Neuronal stem cell (in vitro differentiated cells): ENCODE data around the gene SLC25A44.

ENCODE experiments used
- DNase-seq: peaks from one replicate; pipeline ENCODE4 v3.0.0-alpha.2; 2013; ENCODE audit warnings: low spot score
- H2AFZ ChIP-seq: one replicate; pipeline ENCODE4 v1.6.1; 2013; ENCODE audit warnings: mild to moderate bottlenecking, low read length, inconsistent platforms
- H2AK5ac ChIP-seq: 2 replicates; pipeline ENCODE4 v1.6.1; 2013; ENCODE audit warnings: low read depth, mild to moderate bottlenecking, inconsistent platforms, low read length, moderate library complexity, mixed read lengths
- H2BK120ac ChIP-seq: 2 replicates; pipeline ENCODE4 v1.6.1; 2013; ENCODE audit warnings: low read depth, mild to moderate bottlenecking, inconsistent platforms, low read length, moderate library complexity, mixed read lengths
- H2BK12ac ChIP-seq: one replicate; pipeline ENCODE4 v1.6.1; 2013; ENCODE audit warnings: low read length, inconsistent platforms
- H2BK15ac ChIP-seq: 2 replicates; pipeline ENCODE4 v1.6.1; 2013; ENCODE audit warnings: mild to moderate bottlenecking, low read length, inconsistent platforms, mixed read lengths
- H2BK5ac ChIP-seq: one replicate; pipeline ENCODE4 v1.6.1; 2013; ENCODE audit warnings: inconsistent platforms, mild to moderate bottlenecking, low read length, moderate library complexity
- H3K14ac ChIP-seq: one replicate; pipeline ENCODE4 v1.6.1; 2013; ENCODE audit warnings: low read length, inconsistent platforms
- H3K18ac ChIP-seq: 2 replicates; pipeline ENCODE4 v1.6.1; 2013; ENCODE audit warnings: low read length, inconsistent platforms
- H3K23ac ChIP-seq: 2 replicates; pipeline ENCODE4 v1.6.1; 2013; ENCODE audit warnings: low read depth, mild to moderate bottlenecking, mixed read lengths, low read length, inconsistent platforms; ENCODE audit not compliant: poor library complexity
- H3K27ac ChIP-seq: replicated peaks from 3 replicates; pipeline ENCODE4 v1.5.1; 2013; ENCODE audit warnings: low read length, inconsistent platforms
- H3K27me3 ChIP-seq, 3 experiments: 2 replicates each; pipeline ENCODE4 v1.6.1; 2013; ENCODE audit warnings: low read length in 3 of 3, mild to moderate bottlenecking in 2 of 3, inconsistent platforms in 1 of 3, low read depth in 1 of 3, mixed read lengths in 1 of 3, moderate library complexity in 1 of 3; ENCODE audit not compliant: control insufficient read depth in 3 of 3, insufficient read depth in 3 of 3
- H3K36me3 ChIP-seq, 2 donors: replicated peaks in 1 of 2; 2 replicates each; pipeline ENCODE4 v1.6.1; 2013; ENCODE audit warnings: low read length in 2 of 2; ENCODE audit not compliant: control insufficient read depth in 2 of 2, insufficient read depth in 2 of 2
- H3K4ac ChIP-seq: 2 replicates; pipeline ENCODE4 v1.6.1; 2013; ENCODE audit warnings: inconsistent platforms, mild to moderate bottlenecking, low read length, moderate library complexity
- H3K4me1 ChIP-seq, 2 donors: 1 replicate in 1 of 2; 2 replicates in 1 of 2; pipeline ENCODE4 v1.6.1; 2013; ENCODE audit warnings: low read length in 2 of 2, low read depth in 1 of 2; ENCODE audit not compliant: control insufficient read depth in 2 of 2, insufficient read depth in 1 of 2
- H3K4me2 ChIP-seq: one replicate; pipeline ENCODE4 v1.6.1; 2013; ENCODE audit warnings: mild to moderate bottlenecking, low read length, inconsistent platforms; ENCODE audit not compliant: insufficient read depth, poor library complexity, severe bottlenecking
- H3K4me3 ChIP-seq, 2 donors: 2 replicates each; pipeline ENCODE4 v1.5.1; 2013; ENCODE audit warnings: low read length in 2 of 2, mild to moderate bottlenecking in 2 of 2, inconsistent platforms in 1 of 2, moderate library complexity in 1 of 2
- H3K79me1 ChIP-seq: one replicate; pipeline ENCODE4 v1.6.1; 2013; ENCODE audit warnings: low read depth, mild to moderate bottlenecking, inconsistent platforms, low read length, moderate library complexity
- H3K9ac ChIP-seq: one replicate; pipeline ENCODE4 v1.6.1; 2013; ENCODE audit warnings: mild to moderate bottlenecking, low read depth, low read length, inconsistent platforms; ENCODE audit not compliant: poor library complexity
- H3K9me3 ChIP-seq, 2 donors: replicated peaks in 1 of 2; 2 replicates each; pipeline versions ENCODE3 to v1.6.1; 2013; ENCODE audit warnings: low read length in 2 of 2, mild to moderate bottlenecking in 2 of 2, inconsistent platforms in 1 of 2, low read depth in 1 of 2, mixed read lengths in 1 of 2, moderate library complexity in 1 of 2; ENCODE audit not compliant: control insufficient read depth in 2 of 2, insufficient read depth in 1 of 2
- H4K8ac ChIP-seq: one replicate; pipeline ENCODE4 v1.6.1; 2013; ENCODE audit warnings: low read depth, mild to moderate bottlenecking, inconsistent platforms, low read length, moderate library complexity
- H4K91ac ChIP-seq: one replicate; pipeline ENCODE4 v1.6.1; 2013; ENCODE audit warnings: low read length, low read depth, mild to moderate bottlenecking, inconsistent platforms; ENCODE audit not compliant: poor library complexity
- WGBS, 2 donors: extraction: QIAGEN DNeasy Blood & Tissue Kit; methylation state at CpG; one replicate each; pipeline ENCODE4 v1.1.7; 2013; ENCODE audit warnings: missing lambda C conversion rate in 2 of 2, mixed read lengths in 1 of 2; ENCODE audit not compliant: insufficient read length in 2 of 2, insufficient replicate concordance in 1 of 2; ENCODE audit errors: extremely low coverage in 2 of 2; 5-methylcytosine and 5-hydroxymethylcytosine counted together

Gene SLC25A44

DNA sequence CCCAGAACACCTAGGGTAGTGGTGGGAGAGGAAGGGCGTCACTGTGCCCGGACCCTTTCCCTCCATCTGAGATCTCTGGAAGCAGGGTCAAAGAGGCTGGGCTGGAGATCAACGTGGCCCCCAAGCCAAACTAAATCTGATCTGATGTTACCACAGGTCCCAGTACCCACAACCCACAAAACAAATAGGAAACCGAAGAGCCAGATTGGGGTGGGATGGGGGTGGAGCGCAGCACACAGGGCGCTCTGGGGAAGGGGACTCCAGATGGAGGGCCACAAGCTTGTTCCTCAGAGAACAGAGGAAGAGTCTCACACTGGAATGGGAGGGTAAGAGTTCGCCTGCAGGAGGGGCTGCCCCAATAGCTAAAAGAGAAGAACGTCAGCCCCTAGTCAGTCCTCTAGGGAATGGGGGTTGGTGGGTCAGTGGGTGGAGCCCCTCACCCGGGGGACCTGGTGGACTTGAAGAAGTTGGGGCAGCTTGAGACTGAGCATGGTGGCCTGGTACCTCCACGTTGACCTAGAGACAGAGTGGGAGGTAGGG, 52.4 kb downstream of the SLC25A44 start:
- Histone ChIP-seq H3K4me1 (peaks cover 2 to 17% of the 10 kb centered on the region in 2 donors), H3K36me3 (peaks cover 14 to 27% of the 10 kb centered on the region in 2 donors), H3K9me3 (no peaks in the 10 kb centered on the region), H3K27me3 (no peaks in the 10 kb centered on the region), H3K4me3 (no peak overlapping the region), H4K8ac (no peak overlapping the region), H3K79me1 (peaks cover 3% of the 10 kb centered on the region), H3K27ac (peak overlapping the region; percentile 48), H4K91ac (no peak overlapping the region), H2AFZ (no peak overlapping the region), H2BK120ac (no peak overlapping the region), H2BK12ac (no peak overlapping the region), H2BK5ac (no peak overlapping the region), H3K4ac (no peak overlapping the region), H3K14ac (peak overlapping the region; percentile 32), H2BK15ac (no peak overlapping the region), H3K18ac (no peak overlapping the region), H3K23ac (peak overlapping the region; percentile 75), H3K9ac (no peak overlapping the region), H3K4me2 (no peak overlapping the region), H2AK5ac (peak overlapping the region; percentile 5)
- DNase-seq = no peak
- WGBS, 2 donors = no CpG with 5 or more reads among the region's 10 CpGs

DNA sequence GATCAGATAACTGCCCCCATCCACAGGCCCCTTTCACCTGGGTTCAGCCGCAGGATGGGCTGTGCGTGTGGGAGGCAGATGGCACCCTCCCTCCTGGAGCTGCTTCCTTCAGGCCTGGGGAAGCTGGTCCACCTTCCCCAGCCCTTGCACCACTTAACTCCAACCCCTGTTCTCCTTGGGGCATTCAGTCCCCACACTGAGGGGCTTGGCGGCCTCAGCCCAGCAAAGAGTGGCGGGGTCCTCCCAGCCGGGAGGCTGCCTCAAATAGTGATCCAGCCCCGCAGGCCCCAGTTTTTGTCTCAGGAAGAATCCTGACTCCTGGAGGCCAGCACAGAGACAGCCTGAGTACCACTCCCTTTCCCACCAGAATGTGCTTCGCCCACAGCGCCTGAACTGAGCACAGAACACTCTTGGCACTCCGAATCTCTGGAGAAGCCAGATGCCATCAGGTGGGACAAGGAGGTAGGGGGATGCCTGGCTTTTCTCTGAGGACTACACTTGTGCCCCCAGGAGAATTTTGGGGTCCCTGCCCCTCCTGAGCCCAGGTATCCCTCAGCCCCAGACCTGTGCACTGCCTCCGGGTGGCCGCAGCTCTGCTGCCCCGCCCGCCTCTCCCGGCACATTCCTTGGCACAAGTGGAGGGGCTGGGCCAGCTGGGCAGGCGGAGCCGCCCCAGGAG, 53.0 kb downstream of the SLC25A44 start:
- peak overlapping the region; percentile 98 for H2BK120ac ChIP-seq
- H2AK5ac ChIP-seq = peak overlapping the region; percentile 100
- peak overlapping the region; percentile 57 for H4K8ac ChIP-seq
- peak overlapping the region; percentile 93 for H3K18ac ChIP-seq
- peaks cover 3% of the 10 kb centered on the region for H3K79me1 ChIP-seq
- no peak overlapping the region for H3K4me3 ChIP-seq
- no CpG with 5 or more reads among the region's 16 CpGs for WGBS, 2 donors
- H3K4ac ChIP-seq = peak overlapping the region; percentile 86
- H2BK15ac ChIP-seq = no peak overlapping the region
- peak overlapping the region; percentile 32 for H3K14ac ChIP-seq
- peak overlapping the region; percentile 81 for H4K91ac ChIP-seq
- peak overlapping the region; percentile 82 for H3K23ac ChIP-seq
- no peak overlapping the region for H3K4me2 ChIP-seq
- no peaks in the 10 kb centered on the region for H3K27me3 ChIP-seq
- peak overlapping the region; percentile 48 for H3K27ac ChIP-seq
- H2AFZ ChIP-seq = no peak overlapping the region
- H2BK5ac ChIP-seq = peak overlapping the region; percentile 89
- DNase-seq = no peak
- no peaks in the 10 kb centered on the region for H3K9me3 ChIP-seq
- H3K4me1 ChIP-seq = peaks cover 2 to 17% of the 10 kb centered on the region in 2 donors
- H3K9ac ChIP-seq = no peak overlapping the region
- peaks cover 20 to 33% of the 10 kb centered on the region in 2 donors for H3K36me3 ChIP-seq
- peak overlapping the region; percentile 86 for H2BK12ac ChIP-seq

DNA sequence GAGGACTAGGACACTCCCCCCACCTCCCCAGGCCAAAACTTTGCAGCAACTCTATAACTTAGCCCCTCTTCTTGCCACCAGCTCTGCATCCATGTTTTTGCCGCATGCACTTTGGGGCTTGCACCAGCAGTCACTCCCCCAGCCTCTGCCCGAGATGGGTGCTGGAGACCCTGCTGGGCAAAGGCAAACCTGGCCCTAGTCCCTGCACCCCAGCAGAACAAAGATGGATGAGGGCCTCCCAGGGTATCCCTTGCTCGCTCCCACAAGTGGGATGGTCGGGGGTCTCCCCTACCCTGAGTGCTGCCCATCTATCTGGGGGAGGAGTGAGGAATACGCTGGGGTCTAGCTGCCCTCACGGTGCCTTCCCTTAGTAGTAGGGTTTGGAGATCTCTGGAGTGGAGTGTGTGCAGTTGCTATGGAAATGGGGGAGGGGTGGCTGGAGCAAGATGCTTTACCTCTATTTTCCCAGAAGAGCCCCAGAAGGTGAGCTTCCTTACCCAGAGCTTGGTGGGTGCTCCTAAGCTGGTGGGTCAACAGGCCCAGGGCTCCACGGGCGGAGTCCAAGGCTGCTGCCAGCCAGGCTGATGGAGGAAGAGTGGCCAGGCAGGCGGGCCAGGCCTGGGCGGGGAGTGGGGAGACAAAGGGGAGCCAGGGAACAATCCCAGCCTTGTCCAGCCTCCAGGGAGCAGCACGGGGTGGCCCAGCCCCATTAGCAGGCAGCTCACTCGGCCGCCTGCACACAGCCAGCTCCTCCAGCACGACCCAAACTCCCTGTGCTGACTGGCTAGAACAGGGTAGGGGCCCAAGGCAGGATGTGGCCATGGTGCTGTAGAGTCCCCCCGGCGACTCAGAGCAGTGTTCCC, 53.8 kb downstream of the SLC25A44 start, which contains the start of gene PAQR6:
TSS of gene PAQR6 (minus strand) at position 597 of the 863 bp plus-strand sequence. CDS start 1,325 bp downstream, outside the sequence.
- peak within 1 kb of the TSS; percentile 83 for H3K23ac ChIP-seq
- peak within 1 kb of the TSS; percentile 81 for H4K91ac ChIP-seq
- no peak within 1 kb of the TSS for H3K4me2 ChIP-seq
- no peak within 1 kb of the TSS for H2AFZ ChIP-seq
- peak; percentile 26 for DNase-seq
- peak within 1 kb of the TSS; percentile 57 for H4K8ac ChIP-seq
- no CpG with 5 or more reads among the region's 16 CpGs for WGBS, 2 donors
- H3K4me3 ChIP-seq = no peak within 1 kb of the TSS
- H3K4ac ChIP-seq = peak within 1 kb of the TSS; percentile 86
- peak within 1 kb of the TSS; percentile 89 for H2BK5ac ChIP-seq
- no peaks in the 10 kb centered on the region for H3K9me3 ChIP-seq
- peak within 1 kb of the TSS; percentile 96 for H3K18ac ChIP-seq
- H2BK12ac ChIP-seq = peak within 1 kb of the TSS; percentile 86
- peak within 1 kb of the TSS; percentile 79 for H3K27ac ChIP-seq
- peak within 1 kb of the TSS; percentile 95 for H2BK15ac ChIP-seq
- peaks cover 3% of the 10 kb centered on the region for H3K79me1 ChIP-seq
- H3K4me1 ChIP-seq = peaks cover 2 to 17% of the 10 kb centered on the region in 2 donors
- peak within 1 kb of the TSS; percentile 53 for H3K9ac ChIP-seq
- H3K27me3 ChIP-seq = no peaks in the 10 kb centered on the region
- peaks cover 28 to 41% of the 10 kb centered on the region in 2 donors for H3K36me3 ChIP-seq
- peak within 1 kb of the TSS; percentile 98 for H2BK120ac ChIP-seq
- peak within 1 kb of the TSS; percentile 100 for H2AK5ac ChIP-seq
- peak within 1 kb of the TSS; percentile 92 for H3K14ac ChIP-seq
